GM18870 (cell line): ENCODE measurements around the gene USF1.

Experiments used
- ATAC-seq: cut with Tn5 transposase; IDR thresholded peaks from one replicate; pipeline ENCODE4 v1.9.1; 2021; ENCODE audit warnings: moderate library complexity; ENCODE audit not compliant: unreplicated experiment

USF1 gene, protein sequence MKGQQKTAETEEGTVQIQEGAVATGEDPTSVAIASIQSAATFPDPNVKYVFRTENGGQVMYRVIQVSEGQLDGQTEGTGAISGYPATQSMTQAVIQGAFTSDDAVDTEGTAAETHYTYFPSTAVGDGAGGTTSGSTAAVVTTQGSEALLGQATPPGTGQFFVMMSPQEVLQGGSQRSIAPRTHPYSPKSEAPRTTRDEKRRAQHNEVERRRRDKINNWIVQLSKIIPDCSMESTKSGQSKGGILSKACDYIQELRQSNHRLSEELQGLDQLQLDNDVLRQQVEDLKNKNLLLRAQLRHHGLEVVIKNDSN

DNA sequence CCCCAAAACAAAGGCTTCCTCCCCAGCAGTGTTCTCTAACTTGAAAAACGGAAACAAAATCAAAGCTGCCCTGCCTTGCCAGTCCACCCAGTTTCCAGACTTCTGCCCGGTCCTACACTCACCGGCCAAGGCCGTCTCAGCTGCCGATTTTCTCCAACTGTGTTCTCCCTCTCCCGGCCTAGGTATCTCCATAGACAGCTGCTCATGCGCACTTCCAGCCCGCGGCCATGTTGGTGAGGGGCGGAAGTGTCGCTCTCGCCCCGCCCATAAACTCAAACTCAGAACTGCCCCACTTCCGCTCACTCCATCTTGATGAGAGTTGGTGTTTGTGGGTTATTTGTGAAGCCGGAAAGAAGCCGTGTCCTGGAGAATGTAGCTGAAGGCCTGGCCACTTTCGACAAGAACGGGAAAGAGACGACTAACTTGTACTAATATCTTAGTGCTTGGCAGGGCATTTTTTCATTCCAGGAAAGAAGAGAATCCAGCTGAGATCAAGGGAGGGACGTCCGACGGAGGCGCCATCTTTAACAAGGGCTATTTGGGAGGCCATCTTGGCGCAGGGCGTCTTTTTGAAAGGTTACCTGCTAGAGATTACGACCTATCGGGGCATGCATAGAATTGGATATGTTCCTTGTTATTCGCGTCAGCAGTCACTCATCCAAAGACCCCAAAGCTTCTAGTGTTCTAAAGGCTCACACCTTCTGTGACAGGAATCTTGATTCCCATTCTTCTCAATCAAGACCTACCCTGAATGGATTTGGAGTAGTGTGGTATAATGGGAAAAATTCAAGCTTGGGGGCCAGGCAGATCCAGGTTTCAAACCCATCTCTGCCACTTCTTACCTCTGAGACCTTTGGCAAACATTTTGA lies at the start of gene USF1:
Gene USF1 (minus strand): TSS at position 242 of the 869 bp plus-strand sequence. CDS start 2,702 bp downstream, outside the sequence.
- peak; percentile 44 for ATAC-seq

DNA sequence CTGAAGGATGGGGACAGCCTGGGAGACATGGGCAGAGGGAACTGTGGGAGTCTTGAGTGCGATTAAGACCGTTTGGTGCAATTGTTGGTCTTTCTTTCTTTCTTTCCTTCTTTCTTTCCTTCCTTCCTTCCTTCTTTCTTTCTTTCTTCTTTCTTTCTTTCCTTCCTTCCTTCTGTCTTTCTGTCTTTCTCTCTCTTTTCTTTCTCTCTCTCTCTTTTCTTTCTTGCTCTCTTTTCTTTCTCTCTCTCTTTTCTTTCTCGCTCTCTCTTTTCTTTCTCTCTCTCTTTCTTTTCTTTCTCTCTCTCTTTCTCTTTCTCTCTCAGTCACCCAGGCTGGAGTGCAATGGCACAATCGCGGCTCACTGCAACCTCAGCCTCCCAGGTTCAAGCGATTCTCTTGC lies 49.5 kb upstream of the USF1 start:
- ATAC-seq: no peak

DNA sequence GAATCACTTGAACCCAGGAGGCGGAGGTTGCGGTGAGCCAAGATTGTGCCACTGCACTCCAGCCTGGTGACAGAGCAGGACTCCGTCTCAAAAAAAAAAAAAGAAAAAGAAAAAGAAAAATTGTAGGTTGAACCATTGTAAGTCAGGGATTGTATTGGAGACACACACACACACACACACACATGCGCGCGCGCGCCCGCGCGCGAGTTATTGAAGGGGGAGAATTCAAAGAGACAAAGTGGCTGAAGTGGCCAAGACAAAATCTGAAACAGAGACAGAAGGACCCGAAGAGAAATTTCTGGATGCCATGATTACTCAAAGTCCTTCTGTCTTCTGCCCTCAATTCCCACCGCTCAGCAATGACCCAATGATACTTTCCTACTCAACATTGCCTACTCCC lies 48.7 kb upstream of the USF1 start:
- no peak for ATAC-seq

DNA sequence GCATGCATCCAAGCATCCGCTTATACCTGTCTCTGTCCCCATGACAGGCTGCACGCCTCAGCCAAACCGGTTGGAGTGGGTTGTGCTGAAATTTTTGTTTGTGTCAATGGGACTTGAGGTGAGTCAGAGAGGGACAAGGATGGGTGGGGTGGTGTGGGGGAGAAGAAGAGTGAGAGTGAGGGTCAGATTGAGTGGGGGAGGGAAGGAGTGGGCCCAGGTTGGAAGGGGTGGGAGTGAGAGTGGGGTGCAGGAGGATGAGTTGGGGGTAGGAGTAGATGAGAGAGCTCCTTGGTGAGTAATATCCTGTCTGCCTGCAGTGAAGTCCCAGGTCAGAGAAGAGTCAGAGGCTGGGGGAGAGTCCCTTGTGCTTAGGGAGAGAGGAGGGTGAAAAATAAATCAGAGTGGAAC lies 46.8 kb upstream of the USF1 start:
- no peak for ATAC-seq

DNA sequence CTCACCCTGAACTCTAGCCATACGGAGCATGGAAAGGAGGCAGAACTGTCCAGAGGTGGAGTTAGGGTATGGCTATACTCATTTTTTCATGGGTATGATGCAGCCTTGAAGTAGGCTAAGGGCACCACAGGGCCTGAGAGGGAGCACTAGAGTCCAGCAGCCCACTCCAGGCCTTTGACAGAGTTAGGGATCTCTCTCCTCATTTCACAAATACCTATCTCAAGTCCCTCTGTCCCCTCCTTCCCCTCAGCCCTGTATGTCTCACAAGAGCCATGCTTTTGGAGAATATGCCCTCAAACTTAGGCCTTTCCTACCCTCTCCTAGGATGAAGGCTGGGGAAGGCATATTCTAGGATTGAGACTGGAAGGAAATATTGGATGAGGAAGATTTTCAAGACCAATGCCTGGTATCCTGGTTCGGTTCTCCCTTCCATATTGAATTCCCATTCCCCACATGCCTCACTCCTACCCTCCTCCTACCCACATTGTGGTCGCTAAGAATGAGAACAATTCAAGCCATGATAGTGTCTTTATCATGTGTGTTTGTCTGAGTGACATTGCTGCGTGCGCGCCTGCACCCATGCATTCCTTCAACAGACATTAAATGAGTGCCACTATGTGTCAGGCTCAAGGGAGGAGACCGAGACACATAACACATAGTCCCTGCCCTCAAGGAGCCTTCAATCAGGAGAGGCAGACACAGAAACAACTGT lies 46.2 kb upstream of the USF1 start:
- no peak for ATAC-seq

DNA sequence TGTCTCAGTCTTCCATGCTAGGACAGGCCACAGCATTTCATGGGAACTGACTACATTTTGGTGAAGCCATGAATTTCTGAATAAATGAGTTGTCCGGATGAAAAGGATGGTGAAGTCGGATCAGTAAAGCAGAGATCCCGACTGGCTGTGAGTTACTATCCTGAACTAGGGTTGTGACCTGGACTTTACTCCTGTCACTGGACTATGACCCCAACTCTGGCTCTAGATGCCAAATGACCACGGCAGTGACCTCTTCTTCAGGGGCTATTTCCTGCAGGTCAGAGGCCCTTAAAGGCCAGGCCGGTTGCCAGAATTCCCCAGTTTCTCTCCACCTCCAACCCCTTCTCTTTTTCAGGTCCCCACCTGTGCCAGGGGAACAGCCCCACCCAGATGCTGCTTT lies 45.3 kb upstream of the USF1 start:
- ATAC-seq: no peak

DNA sequence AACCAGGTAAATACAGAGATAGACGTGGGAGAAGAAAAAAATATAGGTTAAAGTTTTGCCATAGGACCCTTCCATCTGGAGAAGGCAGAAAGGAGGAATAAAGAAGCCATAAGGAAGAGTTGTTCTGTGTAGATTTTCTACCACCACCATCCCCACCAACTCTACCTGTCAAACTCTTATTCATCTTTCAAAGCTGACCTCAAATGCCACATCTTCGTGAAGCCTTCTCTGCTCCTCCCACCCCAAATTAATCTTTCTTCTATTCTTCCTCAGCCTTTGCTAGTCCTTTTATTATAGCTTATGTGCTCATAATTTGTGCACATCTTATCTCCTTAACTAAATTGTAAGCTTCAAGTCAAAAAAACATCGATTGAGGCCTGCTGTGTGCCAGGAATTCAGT lies 44.8 kb upstream of the USF1 start:
- no peak for ATAC-seq

DNA sequence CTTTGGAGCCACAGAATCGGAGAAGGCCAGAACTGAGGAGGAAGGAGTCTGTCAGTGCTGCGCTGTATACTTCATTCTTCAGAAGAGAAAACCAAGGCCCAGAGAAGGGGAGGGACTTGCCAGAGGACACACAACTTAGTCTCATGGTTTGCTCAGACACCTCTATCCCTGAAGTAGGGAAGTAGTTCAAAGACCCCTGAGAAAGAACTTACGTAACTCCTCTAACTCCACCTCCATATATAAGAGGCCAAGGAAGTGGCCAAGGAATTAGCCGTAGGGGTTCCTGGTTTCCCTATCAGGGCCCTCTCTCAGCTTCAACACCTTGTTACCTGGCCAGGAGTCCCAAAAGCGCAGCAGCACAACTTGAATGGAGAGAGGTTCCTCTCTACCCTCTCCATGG lies 44.2 kb upstream of the USF1 start:
- ATAC-seq: no peak

DNA sequence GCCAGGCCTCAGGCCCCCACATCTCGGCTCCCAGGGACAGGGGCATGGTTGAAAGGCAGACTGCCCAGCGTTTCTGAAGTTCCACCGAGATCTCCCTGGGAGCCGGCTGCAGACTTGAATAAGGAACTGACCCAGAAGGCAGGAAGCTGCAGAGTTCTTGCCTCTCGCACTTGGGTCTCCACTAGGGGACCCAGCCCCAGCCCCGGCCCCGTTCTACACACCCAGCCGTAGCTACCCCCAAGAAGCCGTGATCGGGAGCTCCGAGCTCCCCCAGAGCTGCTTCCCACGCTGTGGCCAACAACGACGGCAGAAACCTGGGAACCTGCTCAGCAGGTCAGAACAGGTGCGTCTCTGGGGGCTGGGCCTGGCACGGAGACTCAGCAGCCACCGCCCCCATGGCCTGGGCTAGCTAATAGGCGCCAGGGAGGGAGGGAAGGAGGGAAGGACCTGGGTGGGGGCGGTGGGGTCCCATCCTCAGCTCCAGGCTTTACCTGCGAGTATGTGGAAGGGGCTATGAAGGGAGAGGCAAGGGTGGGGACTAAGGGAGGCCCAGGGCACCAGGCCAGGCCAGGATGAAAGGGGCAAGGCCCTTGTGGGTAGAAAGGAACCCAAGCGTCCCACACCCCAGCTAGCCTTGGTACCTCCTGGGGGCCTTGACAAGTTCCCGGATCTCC lies 43.6 kb upstream of the USF1 start, which contains the start of gene NECTIN4:
Gene NECTIN4 (minus strand): TSS at position 308 of the 674 bp plus-strand sequence. CDS start 262 bp downstream, at position 46.
- ATAC-seq: no peak

DNA sequence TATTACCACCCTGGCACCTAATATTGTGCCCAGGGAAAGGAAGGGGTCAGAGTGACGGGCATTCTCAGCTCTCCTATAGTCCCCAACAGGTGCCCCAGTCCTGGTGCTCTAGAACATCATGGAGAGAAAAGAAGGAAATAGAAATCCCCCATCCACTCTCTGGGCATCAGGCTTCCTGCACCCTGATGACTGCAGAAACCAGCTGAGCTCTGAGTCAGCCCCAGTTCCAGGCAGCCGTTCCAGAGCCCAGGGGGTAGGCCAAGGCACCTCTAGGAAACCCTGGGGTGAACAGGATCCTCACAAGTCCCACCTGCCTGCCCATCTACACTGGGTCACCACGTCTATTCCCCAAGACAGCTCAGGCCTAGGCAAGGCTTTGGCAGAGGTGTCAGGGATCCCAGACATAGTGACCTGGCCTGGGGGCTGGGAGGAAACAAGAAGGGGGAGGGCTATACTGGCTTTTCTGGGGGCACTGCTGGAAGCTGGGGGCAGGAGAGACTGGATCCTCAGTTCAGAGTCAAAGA lies 42.9 kb upstream of the USF1 start:
- no peak for ATAC-seq

DNA sequence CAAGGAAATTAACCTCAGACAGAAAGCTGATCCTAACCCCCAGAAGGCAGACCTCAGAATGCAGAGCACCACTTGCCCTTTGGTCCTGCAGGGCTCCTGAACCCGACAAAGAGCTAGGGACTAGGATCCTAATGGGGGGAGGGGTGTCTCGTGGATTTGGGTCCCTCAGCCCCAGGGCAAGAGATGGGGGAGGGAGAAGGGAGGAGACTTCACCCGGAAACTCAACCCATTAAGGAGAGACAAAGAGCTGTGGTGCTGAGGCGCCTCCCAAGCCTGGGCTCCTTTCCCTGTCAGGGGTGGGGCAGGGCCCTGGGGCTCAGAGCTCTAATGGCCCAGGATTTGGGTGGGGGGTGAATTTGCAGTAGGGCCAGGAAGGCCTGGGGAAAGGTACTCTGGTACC lies 40.7 kb upstream of the USF1 start:
- no peak for ATAC-seq

DNA sequence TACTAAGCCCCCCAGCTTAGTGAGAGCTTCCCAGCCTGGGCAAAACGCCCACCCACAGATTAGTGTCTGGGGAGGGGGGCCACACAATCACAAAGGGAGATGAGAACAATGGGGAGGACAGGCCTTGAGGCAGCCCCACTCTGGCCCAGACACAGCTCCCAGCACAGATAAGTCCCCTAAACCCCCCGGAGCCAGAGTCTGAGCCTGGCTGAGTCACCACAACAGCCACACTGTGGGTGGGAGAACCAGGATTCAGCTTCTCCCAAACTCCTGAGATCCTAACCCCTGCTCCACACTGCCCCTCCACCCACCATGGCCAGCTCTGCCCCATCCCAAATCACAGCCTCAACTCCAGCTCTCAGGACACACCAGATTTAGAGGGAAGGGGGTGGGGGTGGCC lies 39.4 kb upstream of the USF1 start:
- ATAC-seq: no peak

DNA sequence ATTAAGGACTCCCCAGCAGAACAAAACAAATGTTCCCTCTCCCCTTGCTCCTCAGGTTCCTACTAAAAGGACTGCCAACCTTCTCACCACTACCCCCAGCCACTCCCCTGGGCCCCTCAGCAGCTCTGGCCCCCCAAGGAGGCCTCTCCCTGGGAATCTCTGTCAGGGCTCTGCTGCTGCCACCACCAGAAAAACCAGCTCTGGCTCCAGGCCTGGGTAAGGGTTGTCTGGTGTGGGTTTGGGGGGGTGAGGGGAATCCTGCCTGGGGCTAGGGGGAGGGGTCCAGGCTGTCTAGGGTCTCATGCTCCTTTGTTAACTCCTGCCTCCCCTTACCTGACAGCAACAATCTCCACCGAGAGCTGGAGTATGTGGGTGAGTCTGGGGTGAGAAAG lies 38.8 kb upstream of the USF1 start:
- no peak for ATAC-seq

DNA sequence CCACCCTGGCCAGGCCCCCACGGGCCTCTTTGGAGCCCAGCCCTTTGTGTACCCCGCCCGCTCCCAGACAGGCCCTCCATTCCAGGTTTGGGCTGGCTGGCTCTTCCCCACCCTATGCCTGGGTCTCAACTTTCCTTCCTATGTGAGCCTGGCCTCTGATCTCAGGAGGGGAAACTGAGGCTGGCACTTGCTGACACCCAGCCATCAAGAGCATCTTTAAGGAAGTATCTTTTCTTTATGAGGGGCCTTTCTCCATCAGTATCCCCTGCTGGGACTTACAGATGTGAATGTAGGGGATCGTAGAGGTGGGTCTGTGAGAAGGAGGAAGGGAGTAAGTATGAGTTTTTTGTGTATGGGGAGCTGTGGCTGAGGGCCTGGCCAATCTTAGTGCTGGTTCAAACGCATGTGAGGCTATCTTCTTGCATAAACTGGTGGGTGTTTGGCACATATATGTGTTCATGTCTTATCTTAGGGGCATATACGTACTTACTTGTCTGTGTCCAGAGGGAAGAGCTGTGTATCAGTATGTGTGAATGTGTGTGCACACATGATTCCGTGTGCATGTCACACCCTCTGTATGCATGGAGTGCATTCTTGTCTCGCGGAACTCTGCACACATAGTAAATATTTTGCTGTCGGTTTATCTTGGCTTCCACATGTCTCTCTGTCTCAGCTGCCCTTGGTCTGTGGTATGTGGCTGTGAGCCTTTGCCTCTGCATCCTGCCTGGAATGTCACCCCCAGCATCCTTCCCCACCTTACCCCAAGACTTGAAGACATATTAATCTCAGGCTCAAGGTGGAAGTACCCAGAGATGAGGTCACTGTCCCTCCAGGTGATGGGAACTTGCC lies 38.2 kb upstream of the USF1 start:
- no peak for ATAC-seq

DNA sequence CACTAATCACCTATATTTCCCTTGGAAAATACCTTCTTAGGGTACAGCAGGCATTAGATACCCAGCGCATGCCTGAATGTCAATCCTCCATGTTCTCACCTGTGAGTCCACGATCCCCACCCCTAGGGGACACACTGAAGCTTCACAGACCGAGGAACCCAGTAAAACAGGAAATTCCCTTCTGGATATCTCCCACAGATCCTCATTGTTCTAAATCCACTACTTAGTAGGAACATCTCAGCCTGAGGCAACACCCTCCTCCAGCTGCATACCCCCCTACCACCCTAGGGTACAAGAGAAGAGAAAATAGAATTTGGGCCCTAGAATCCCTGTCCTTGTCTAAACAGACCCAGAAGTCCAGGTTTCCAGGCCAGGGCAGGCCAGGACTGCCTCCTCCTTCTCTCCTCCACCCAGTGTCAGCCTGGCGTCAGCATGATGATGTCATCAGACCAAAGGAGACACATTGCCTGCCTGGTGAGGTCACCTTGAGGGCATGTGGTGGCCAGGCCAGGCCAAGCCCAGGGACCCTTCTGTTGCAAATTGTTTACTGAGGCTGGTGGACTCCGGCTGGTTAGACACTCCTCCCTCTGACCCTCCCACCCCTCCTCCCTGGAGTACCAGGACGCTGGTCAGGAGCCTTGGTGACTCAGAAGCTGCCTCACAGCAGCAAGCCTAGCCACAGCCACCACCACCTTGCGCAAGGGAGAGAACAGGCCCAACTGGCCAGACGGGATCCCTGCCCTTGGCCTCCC lies 37.4 kb upstream of the USF1 start:
- no peak for ATAC-seq

DNA sequence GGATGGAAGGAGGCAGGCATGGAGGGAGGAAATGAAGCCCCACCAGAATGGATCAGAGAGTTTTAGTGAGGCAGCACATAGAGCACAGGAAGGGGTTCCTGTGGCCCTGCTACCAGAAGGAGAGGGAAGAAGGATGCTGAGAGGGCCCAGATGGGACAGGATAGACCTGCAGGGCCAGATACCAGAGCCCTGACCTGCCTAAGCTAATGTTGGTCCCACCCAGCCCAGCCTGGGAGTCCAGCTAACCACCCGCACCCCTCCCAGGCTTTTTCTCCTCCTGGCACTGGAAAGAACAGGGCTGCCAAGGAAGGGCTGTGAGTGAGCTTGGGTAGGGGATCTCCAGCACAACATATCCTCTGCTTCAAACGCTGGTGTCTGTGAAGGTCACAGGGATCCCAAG lies 36.7 kb upstream of the USF1 start:
- ATAC-seq: no peak

DNA sequence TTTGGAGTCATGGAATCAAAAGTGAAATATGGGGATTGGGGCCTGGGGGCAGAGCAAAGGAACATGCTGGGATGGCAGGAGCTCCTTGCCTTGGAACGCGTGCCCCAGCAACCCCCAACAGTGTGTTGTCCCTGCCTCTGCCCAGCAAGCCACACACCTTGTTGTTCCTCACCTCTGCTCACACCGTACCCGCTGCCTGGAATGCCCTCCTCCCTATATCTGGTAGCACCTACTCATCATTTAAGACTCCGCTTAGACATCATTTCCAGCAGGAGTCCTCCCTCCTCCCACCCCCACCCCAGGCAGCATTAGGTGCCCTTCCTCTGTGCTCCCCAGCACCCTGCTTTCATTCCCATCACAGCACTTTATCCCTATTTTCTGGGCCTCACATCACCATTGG lies 35.7 kb upstream of the USF1 start:
- no peak for ATAC-seq

DNA sequence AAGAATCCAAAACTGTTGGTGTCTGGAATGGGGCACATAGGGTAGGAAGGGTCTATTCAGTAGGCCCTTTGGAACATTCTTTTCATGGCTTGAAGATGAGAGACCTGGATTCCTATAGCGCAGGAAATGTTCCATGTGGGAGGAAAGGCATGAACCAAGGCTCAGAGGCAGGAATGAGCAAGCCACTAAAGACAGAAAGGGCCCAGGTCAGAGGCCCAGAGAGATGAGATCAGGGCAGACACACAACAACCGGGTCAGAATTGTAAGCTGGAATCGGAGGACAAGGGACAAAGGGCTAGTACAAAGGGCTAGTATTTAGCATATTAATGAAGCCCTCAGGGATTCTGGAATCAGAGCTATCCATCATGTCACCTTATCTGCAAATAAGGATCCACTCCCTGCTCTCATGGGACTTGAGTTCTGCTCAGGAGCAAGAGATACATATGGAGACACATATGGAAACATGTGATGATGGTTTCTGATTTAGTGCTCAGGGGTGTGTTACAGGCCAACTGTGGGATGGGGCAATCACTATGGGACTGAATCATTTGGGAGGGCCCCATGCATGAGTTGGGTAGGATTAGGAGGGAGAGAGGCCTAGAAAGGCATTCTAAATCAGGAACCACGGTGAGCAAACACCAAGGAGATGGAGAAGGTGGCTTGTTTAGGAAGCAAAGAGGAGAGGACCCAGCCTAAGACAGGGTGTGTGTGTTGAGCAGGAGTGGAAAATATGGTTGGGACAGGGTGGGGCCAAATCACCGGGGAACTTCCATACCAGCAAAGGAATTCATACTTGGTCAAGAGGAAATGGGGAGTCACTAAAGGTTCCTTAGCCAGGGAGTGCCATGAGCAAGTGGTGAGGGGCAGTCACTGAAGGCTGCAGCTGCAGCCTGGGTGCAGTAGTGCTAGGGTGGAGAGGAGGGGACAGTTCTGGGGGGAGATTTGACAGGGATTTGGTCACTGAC lies 34.9 kb upstream of the USF1 start:
- no peak for ATAC-seq
